Common myeloid progenitor, CD34-positive (primary cell): ENCODE measurements around the gene PMP22.

Experiments used
- CTCF ChIA-PET: fragments of 350-600 bp; sonication (Branson Sonifier 250); formaldehyde crosslinking; loops from one replicate; lab custom pipeline; 2021; ENCODE audit warnings: antibody characterized with exemption; lab: Charles Lee
- POLR2A ChIA-PET: fragments of 350-600 bp; sonication (Branson Sonifier 250); formaldehyde crosslinking; loops from one replicate; lab custom pipeline; 2021; ENCODE audit warnings: antibody characterized with exemption; lab: Charles Lee
- DNase-seq, 3 donors: peaks; one replicate each; pipeline versions ENCODE4 v3.0.0 to v3.0.0-alpha.2; 2013
- H3K27ac ChIP-seq, 2 experiments: 1 replicate in 1 of 2; 2 replicates in 1 of 2; pipeline ENCODE4 v1.7.0; 2013; ENCODE audit warnings: inconsistent platforms in 2 of 2, low read length in 2 of 2, mild to moderate bottlenecking in 2 of 2, low read depth in 1 of 2, moderate library complexity in 1 of 2; ENCODE audit not compliant: severe bottlenecking in 2 of 2, insufficient read depth in 1 of 2, poor library complexity in 1 of 2
- H3K27me3 ChIP-seq, 5 experiments: replicated peaks in 2 of 5; 1 replicate in 3 of 5; 2 replicates in 2 of 5; pipeline versions ENCODE4 v1.6.1 to v1.7.0; 2013; ENCODE audit warnings: low read length in 4 of 5, mild to moderate bottlenecking in 2 of 5, moderate library complexity in 2 of 5, inconsistent platforms in 1 of 5; ENCODE audit not compliant: insufficient read depth in 5 of 5, control insufficient read depth in 4 of 5
- H3K36me3 ChIP-seq, 4 experiments: 1 replicate in 2 of 4; 2 replicates in 2 of 4; pipeline versions ENCODE4 v1.6.1 to v1.7.0; 2013; ENCODE audit warnings: low read length in 3 of 4, control low read depth in 1 of 4, mild to moderate bottlenecking in 1 of 4; ENCODE audit not compliant: control insufficient read depth in 4 of 4, insufficient read depth in 4 of 4
- H3K4me1 ChIP-seq, 4 experiments: 1 replicate in 3 of 4; 2 replicates in 1 of 4; pipeline versions ENCODE4 v1.6.1 to v1.7.1; 2013; ENCODE audit warnings: low read length in 3 of 4, mild to moderate bottlenecking in 3 of 4, control low read depth in 1 of 4, inconsistent platforms in 1 of 4, moderate library complexity in 1 of 4; ENCODE audit not compliant: control insufficient read depth in 4 of 4, insufficient read depth in 4 of 4; ENCODE audit errors: control extremely low read depth in 1 of 4
- H3K4me3 ChIP-seq, 7 experiments: 1 replicate in 4 of 7; 2 replicates in 3 of 7; pipeline versions ENCODE4 v1.5.1 to v1.7.0; 2013; ENCODE audit warnings: mild to moderate bottlenecking in 7 of 7, low read length in 6 of 7, moderate library complexity in 6 of 7, inconsistent platforms in 2 of 7, low read depth in 2 of 7, control low read depth in 1 of 7; ENCODE audit not compliant: insufficient read depth in 4 of 7, control insufficient read depth in 1 of 7; ENCODE audit errors: extremely low read depth in 1 of 7
- H3K9me3 ChIP-seq, 5 experiments: 1 replicate in 4 of 5; 2 replicates in 1 of 5; pipeline versions ENCODE4 v1.6.1 to v1.7.1; 2013; ENCODE audit warnings: low read length in 4 of 5, mild to moderate bottlenecking in 2 of 5, inconsistent platforms in 1 of 5, low read depth in 1 of 5, moderate library complexity in 1 of 5; ENCODE audit not compliant: control insufficient read depth in 4 of 5, insufficient read depth in 2 of 5; ENCODE audit errors: control extremely low read depth in 1 of 5
- WGBS: methylation state at CpG from one replicate; pipeline ENCODE4 v1.1.5; 2013; ENCODE audit not compliant: insufficient coverage; 5-methylcytosine and 5-hydroxymethylcytosine counted together

PMP22 gene

DNA sequence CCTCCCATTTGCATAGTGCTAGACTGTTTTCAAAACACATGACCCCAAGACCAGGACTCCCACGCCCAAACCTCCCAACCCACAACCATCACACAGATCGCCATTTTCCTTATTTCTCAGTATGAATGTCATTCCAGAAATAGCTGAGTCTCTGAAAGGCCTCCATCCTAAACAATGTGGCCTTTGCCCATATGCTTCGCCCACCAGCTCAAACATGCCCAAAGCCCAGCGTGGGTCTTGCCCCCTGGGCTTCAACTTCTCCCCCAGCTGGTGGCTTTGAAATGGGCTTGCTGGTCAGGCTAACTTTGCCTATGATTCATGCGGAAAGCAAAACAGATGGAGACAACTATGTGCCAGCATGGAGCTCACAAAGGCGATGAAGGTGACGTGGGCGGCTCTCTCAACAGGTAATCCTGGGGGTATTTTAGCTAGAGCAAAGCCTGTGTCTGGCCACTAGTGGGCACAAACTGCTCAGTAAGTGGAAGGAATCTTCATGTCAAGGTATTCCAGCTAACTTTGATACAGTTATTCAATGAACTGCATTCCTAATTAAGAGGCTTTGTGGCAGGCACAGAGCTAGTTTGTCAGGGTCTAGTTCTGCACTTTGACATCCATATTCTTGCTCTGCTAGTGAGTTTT, 17.1 kb downstream of the PMP22 start:
- peaks cover 0 to 3% (median 0%) of the 10 kb centered on the region in 5 experiments for H3K27me3 ChIP-seq
- no peak overlapping the region for H3K27ac ChIP-seq
- peak in 1 of 3 donors; percentile 6 for DNase-seq
- WGBS: 95% methylated on average over 8 of the region's 8 CpGs
- no peaks in the 10 kb centered on the region for H3K4me1 ChIP-seq
- H3K4me3 ChIP-seq: no peak overlapping the region
- H3K36me3 ChIP-seq: no peaks in the 10 kb centered on the region
- ChIA-PET CTCF (interaction anchor here (1.1 to 2.3 kb wide), 10 partner anchors 9 to 279 kb away, joined by 3 to 18 read pairs (median 4); no protein-coding TSS in a partner anchor), POLR2A (no interaction called here)
- H3K9me3 ChIP-seq: no peaks in the 10 kb centered on the region

GRCh38 chr17:15245054-15245453, 20.1 kb downstream of the PMP22 start:
- ChIA-PET CTCF (no interaction called here), POLR2A (no interaction called here)

DNA sequence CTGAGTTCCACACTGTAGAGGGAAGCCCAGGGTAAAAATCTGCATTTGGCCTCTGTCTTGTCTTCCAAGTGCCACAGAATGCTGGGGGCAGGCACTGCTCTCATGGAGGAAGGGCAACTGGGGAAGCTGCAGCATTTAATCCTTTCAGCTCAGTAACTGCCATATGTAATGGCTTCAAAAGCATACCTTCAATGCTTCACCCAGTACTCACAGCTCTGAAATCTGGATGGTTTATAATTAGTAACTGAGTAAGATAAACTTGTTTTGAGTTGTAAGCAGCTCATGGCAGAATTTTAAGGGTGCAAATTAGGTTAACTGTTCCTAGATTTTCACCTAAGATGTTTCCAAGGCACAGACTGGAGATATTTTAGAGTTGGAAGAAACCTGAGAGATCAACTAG, 24.5 kb downstream of the PMP22 start:
- H3K27ac ChIP-seq: no peak overlapping the region
- no peaks in the 10 kb centered on the region for H3K27me3 ChIP-seq
- H3K9me3 ChIP-seq: no peaks in the 10 kb centered on the region
- CTCF ChIA-PET: no interaction called here
- POLR2A ChIA-PET: interaction anchor here (0.5 kb wide), 1 partner anchor 1426 kb away, joined by 3 read pairs; no protein-coding TSS in a partner anchor
- no peak overlapping the region for H3K4me3 ChIP-seq
- H3K4me1 ChIP-seq: peaks cover 0 to 23% (median 7%) of the 10 kb centered on the region in 4 experiments
- DNase-seq: no peak
- no peaks in the 10 kb centered on the region for H3K36me3 ChIP-seq

More at GRCh38 chr17:15245054-15245453, 20.1 kb downstream of the PMP22 start:
- Histone ChIP-seq H3K27ac (no peak overlapping the region), H3K27me3 (no peaks in the 10 kb centered on the region), H3K36me3 (no peaks in the 10 kb centered on the region), H3K4me1 (no peaks in the 10 kb centered on the region), H3K4me3 (no peak overlapping the region), H3K9me3 (no peaks in the 10 kb centered on the region)
- no peak for DNase-seq
- 100% methylated on average over 3 of the region's 5 CpGs for WGBS

DNA sequence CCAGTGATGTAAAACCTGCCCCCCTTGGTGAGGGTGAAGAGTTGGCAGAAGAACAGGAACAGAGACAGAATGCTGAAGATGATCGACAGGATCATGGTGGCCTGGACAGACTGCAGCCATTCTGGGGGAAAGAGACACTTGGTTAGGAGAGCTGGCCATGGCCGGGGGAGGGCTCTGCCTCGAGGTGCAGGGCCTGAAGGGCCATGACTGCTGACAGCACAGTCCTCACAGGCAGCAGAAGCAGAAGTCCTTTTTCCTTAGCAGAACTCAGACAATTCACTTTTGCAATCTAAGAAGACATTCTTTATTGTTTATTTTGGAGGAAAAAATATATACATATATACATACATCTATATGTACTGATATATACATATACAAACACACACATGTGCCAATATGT, 25.6 kb downstream of the PMP22 start:
- H3K36me3 ChIP-seq: no peaks in the 10 kb centered on the region
- peaks cover 0 to 25% (median 7%) of the 10 kb centered on the region in 4 experiments for H3K4me1 ChIP-seq
- H3K9me3 ChIP-seq: no peaks in the 10 kb centered on the region
- POLR2A ChIA-PET: no interaction called here
- DNase-seq: no peak
- WGBS: 72% methylated on average over 3 of the region's 3 CpGs
- H3K27ac ChIP-seq: no peak overlapping the region
- H3K27me3 ChIP-seq: no peaks in the 10 kb centered on the region
- no peak overlapping the region for H3K4me3 ChIP-seq
- CTCF ChIA-PET: interaction anchor here (0.6 kb wide), 1 partner anchor 16 kb away, joined by 3 read pairs; no protein-coding TSS in a partner anchor

DNA sequence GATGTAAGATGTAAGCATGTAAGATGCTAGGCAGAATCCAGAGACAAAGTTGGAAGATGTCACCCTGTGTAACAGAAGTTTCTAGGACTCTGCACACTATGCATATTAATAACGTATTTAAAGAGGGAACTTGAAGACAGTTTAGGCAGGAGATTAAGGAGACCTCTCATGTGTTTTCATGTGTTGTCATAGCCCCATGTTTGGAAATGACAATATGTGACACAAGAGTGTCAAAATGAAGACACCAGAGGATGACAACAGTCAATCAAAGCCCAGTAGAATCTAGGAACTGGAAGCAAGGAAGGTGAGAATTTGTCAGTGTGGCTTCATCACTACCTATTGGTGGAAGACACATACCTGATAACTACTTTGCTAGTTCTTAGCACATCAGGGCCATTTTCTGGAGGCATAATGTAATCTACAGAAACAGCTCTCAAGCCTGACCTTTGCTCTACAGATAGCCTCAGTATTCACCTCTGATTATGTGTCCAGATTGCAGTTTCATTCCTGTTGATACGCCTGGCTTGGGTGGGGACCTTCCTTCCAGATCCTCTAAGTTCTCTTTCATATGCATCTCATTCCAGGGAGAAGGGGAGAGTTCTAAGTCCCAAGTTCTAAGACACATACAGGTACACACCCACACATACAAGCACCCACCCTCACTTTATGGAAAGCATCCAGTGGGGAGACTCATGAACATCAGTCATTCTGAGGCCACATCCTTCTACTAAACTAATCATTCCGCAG, 26.3 kb downstream of the PMP22 start:
- Histone ChIP-seq H3K4me1 (peaks cover 0 to 25% (median 7%) of the 10 kb centered on the region in 4 experiments), H3K36me3 (no peaks in the 10 kb centered on the region), H3K27me3 (no peaks in the 10 kb centered on the region), H3K9me3 (no peaks in the 10 kb centered on the region), H3K4me3 (no peak overlapping the region), H3K27ac (no peak overlapping the region)
- POLR2A ChIA-PET: no interaction called here
- DNase-seq: no peak
- CTCF ChIA-PET: no interaction called here
- WGBS: 100% methylated on average over 2 of the region's 3 CpGs

DNA sequence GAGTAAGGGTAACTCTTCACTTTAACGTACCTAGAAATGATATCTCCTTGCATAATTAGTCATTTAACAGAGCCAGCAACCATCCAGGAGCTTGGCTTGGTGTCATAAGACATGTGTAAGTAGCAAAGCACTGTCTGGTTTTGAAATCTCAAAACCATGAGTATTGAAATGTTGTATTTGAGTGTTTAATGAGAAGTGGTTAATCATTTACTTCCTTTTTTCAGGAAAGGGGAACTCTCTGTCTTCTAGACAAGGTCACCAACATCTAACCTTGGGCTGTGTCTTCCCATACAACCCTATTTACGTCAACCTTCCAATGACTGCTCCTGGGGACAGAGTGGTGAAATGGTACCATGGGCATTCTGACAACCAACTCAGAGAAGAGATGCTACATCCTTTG, 27.1 kb downstream of the PMP22 start:
- DNase-seq: peak in 1 of 3 donors; percentile 19
- ChIA-PET POLR2A (interaction anchor here (0.6 kb wide), 1 partner anchor 1775 kb away, joined by 3 read pairs; no protein-coding TSS in a partner anchor), CTCF (interaction anchor here (1.2 kb wide), 1 partner anchor 264 kb away, joined by 3 read pairs; no protein-coding TSS in a partner anchor)
- Histone ChIP-seq H3K27ac (no peak overlapping the region), H3K9me3 (no peaks in the 10 kb centered on the region), H3K4me1 (peaks cover 0 to 25% (median 7%) of the 10 kb centered on the region in 4 experiments), H3K36me3 (no peaks in the 10 kb centered on the region), H3K27me3 (no peaks in the 10 kb centered on the region), H3K4me3 (no peak overlapping the region)
- 100% methylated on average over 1 of the region's 2 CpGs for WGBS

DNA sequence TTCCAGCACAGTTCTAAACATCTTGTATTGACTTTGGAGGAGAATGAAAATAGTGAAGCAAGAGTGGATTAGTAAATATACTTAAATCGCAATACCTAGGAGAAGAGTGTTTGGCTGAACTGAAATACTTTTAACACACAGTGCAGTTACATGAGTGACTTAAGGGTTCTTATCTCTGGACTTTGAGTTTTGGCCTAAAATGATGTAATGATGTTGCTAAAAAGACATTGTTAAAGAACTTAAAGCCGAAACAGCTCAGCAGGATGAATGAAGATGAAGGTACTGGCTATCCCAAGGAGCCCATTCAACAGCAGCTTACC, 28.1 kb downstream of the PMP22 start:
- no peaks in the 10 kb centered on the region for H3K36me3 ChIP-seq
- CTCF ChIA-PET: interaction anchor here (1.2 to 2.0 kb wide), 5 partner anchors 10 to 265 kb away, joined by 3 to 7 read pairs (median 3); no protein-coding TSS in a partner anchor

More for the DNA sequence above, 28.1 kb downstream of the PMP22 start:
- Histone ChIP-seq H3K27ac (no peak overlapping the region), H3K4me3 (no peak overlapping the region), H3K4me1 (peaks cover 0 to 25% (median 7%) of the 10 kb centered on the region in 4 experiments), H3K27me3 (no peaks in the 10 kb centered on the region), H3K9me3 (no peaks in the 10 kb centered on the region)
- DNase-seq: no peak
- 100% methylated on average over 1 of the region's 2 CpGs for WGBS
- POLR2A ChIA-PET: no interaction called here
